ENCODE results near the gene PHB1. TPM values are rescaled to one million over a fixed set of nuclear protein-coding genes. Genes with fewer than 3 reads are reported as not detected.

The PHB1 gene
- total RNA-seq, 2 donors from 2014 or later, result 227 to 263 TPM

DNA sequence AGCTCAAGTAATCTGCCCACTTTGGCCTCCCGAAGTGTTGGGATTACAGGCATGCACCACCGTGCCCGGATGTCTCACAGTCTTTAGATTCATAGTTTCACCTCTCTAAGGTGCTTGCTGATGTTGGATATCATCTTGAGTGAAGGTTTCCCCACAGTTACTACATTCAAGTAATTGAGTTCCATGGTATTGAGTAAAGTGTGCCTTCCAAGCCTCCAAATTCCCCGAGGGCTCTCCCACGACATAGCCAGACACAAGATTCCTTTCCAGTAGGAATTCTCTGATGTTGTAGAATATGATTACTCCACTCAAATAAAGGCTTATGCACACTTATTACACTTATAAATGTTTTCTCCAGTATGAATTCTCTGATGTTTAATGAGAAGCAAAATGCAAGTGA lies 36.4 kb downstream of the PHB1 start:
- Histone ChIP-seq H3K4me3 (ENCODE audit: low read length) (no peak overlapping the region), H3K4me1 (ENCODE audit: control insufficient read depth, insufficient read depth, low read length) (no peaks in the 10 kb centered on the region), H3K27me3 (ENCODE audit: control insufficient read depth, insufficient read depth, low read length, poor library complexity, severe bottlenecking) (no peaks in the 10 kb centered on the region), H3K9me3 (ENCODE audit: control insufficient read depth, low read length) (no peaks in the 10 kb centered on the region), H3K27ac (ENCODE audit: low read depth, low read length) (no peak overlapping the region), H3K9ac (ENCODE audit: extremely low read depth, low read length, poor library complexity, severe bottlenecking) (no peak overlapping the region), H3K36me3 (ENCODE audit: control insufficient read depth, insufficient read depth, low read length) (no peaks in the 10 kb centered on the region)
- 90 to 92% methylated on average over 3 of the region's 5 CpGs for WGBS, 2 experiments (ENCODE audit: insufficient coverage in 1 of 2, insufficient read length in 1 of 2)
- Mint-ChIP-seq H3K4me3 (no peak overlapping the region), H3K27me3 (ENCODE audit: insufficient read depth) (peaks cover 15% of the 10 kb centered on the region), H3K27ac (no peak overlapping the region), H3K36me3 (ENCODE audit: low read depth) (no peaks in the 10 kb centered on the region), H3K4me1 (peaks cover 29% of the 10 kb centered on the region), H3K9me3 (no peaks in the 10 kb centered on the region)
- DNase-seq, result no peak
- TF ChIP-seq, protein P1, sequence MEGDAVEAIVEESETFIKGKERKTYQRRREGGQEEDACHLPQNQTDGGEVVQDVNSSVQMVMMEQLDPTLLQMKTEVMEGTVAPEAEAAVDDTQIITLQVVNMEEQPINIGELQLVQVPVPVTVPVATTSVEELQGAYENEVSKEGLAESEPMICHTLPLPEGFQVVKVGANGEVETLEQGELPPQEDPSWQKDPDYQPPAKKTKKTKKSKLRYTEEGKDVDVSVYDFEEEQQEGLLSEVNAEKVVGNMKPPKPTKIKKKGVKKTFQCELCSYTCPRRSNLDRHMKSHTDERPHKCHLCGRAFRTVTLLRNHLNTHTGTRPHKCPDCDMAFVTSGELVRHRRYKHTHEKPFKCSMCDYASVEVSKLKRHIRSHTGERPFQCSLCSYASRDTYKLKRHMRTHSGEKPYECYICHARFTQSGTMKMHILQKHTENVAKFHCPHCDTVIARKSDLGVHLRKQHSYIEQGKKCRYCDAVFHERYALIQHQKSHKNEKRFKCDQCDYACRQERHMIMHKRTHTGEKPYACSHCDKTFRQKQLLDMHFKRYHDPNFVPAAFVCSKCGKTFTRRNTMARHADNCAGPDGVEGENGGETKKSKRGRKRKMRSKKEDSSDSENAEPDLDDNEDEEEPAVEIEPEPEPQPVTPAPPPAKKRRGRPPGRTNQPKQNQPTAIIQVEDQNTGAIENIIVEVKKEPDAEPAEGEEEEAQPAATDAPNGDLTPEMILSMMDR (conservative IDR thresholded peaks at IDR 0.05), result no peak

DNA sequence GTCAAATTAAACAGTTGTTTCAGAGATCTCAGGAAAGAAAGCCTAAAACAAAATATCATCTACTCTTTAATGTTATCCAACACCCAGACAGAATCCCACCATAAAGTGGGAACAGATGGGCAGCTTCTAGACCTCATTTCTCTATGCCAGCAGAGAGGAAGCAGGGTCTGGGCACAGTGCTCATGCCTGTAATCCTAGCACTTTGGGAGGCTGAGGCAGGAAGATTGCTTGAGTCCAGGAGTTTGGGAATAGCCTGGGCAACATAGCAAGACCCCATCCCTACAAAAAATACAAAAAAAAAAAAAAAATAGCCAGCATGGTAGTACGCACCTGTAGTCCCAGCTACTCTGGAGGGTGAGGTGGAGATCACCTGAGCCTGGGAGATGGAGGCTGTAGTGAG lies 39.1 kb downstream of the PHB1 start:
- H3K4me3 ChIP-seq (ENCODE audit: low read length), result no peak overlapping the region
- H3K36me3 ChIP-seq (ENCODE audit: control insufficient read depth, insufficient read depth, low read length), result no peaks in the 10 kb centered on the region
- no peaks in the 10 kb centered on the region for H3K9me3 ChIP-seq (ENCODE audit: control insufficient read depth, low read length)
- TF ChIP-seq, protein P1 (conservative IDR thresholded peaks at IDR 0.05), result no peak
- DNase-seq, result no peak
- H3K27ac Mint-ChIP-seq, result no peak overlapping the region
- H3K4me1 ChIP-seq (ENCODE audit: control insufficient read depth, insufficient read depth, low read length), result peaks cover 3% of the 10 kb centered on the region
- H3K9me3 Mint-ChIP-seq, result no peaks in the 10 kb centered on the region
- H3K4me3 Mint-ChIP-seq, result no peak overlapping the region
- H3K36me3 Mint-ChIP-seq (ENCODE audit: low read depth), result no peaks in the 10 kb centered on the region
- H3K27me3 Mint-ChIP-seq (ENCODE audit: insufficient read depth), result peaks cover 9% of the 10 kb centered on the region
- 80% methylated on average over 1 of the region's 1 CpG; no CpG with 5 or more reads in 1 of the 2 experiments for WGBS, 2 experiments (ENCODE audit: insufficient coverage in 1 of 2, insufficient read length in 1 of 2)
- H3K4me1 Mint-ChIP-seq, result peaks cover 25% of the 10 kb centered on the region
- no peaks in the 10 kb centered on the region for H3K27me3 ChIP-seq (ENCODE audit: control insufficient read depth, insufficient read depth, low read length, poor library complexity, severe bottlenecking)
- no peak overlapping the region for H3K27ac ChIP-seq (ENCODE audit: low read depth, low read length)
- no peak overlapping the region for H3K9ac ChIP-seq (ENCODE audit: extremely low read depth, low read length, poor library complexity, severe bottlenecking)

DNA sequence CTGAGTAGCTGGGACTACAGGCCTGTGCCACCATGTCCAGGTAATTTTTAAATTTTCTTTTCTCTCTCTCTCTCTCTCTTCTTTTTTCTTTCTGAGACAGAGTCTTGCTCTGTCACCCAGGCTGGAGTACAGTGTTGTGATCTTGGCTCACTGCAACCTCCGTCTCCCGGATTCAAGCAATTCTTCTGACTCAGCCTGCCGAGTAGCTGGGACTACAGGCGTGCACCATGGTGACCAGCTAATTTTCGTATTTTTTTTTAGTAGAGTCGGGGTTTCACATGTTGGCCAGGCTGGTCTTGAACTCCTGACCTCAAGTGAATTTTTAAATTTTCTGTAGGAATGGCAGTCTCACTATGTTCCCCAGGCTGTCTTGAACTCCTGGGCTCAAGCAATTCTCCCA lies 41.6 kb downstream of the PHB1 start:
- Histone ChIP-seq H3K27me3 (ENCODE audit: control insufficient read depth, insufficient read depth, low read length, poor library complexity, severe bottlenecking) (no peaks in the 10 kb centered on the region), H3K9me3 (ENCODE audit: control insufficient read depth, low read length) (no peaks in the 10 kb centered on the region), H3K9ac (ENCODE audit: extremely low read depth, low read length, poor library complexity, severe bottlenecking) (no peak overlapping the region), H3K36me3 (ENCODE audit: control insufficient read depth, insufficient read depth, low read length) (no peaks in the 10 kb centered on the region), H3K4me3 (ENCODE audit: low read length) (no peak overlapping the region), H3K27ac (ENCODE audit: low read depth, low read length) (no peak overlapping the region), H3K4me1 (ENCODE audit: control insufficient read depth, insufficient read depth, low read length) (peaks cover 3% of the 10 kb centered on the region)
- peaks cover 30% of the 10 kb centered on the region for H3K4me1 Mint-ChIP-seq
- no peak overlapping the region for H3K4me3 Mint-ChIP-seq
- no peaks in the 10 kb centered on the region for H3K27me3 Mint-ChIP-seq (ENCODE audit: insufficient read depth)
- no peak overlapping the region for H3K27ac Mint-ChIP-seq
- H3K9me3 Mint-ChIP-seq, result no peaks in the 10 kb centered on the region
- WGBS, 2 experiments (ENCODE audit: insufficient coverage in 1 of 2, insufficient read length in 1 of 2), result 95 to 96% methylated on average over 6 of the region's 6 CpGs
- no peak for DNase-seq
- TF ChIP-seq, protein P1 (conservative IDR thresholded peaks at IDR 0.05), result no peak
- no peaks in the 10 kb centered on the region for H3K36me3 Mint-ChIP-seq (ENCODE audit: low read depth)

Data from endodermal cell (in vitro differentiated cells).